ENCODE measurements around the gene MYEOV.

Gene MYEOV

GRCh38 chr11:69286374-69287371 is 7.3 kb upstream of the MYEOV start:
- DNase-seq (ENCODE audit: low read depth in 2 of 2, low spot score in 1 of 2) = no peak

- no peak for DNase-seq (ENCODE audit: low read depth in 2 of 2, low spot score in 1 of 2)
These were observed 5.7 kb upstream of the MYEOV start for GRCh38 chr11:69287968-69288882.

- no peak for DNase-seq (ENCODE audit: low read depth in 2 of 2, low spot score in 1 of 2)
These were observed 5.1 kb upstream of the MYEOV start for GRCh38 chr11:69288883-69289242.

GRCh38 chr11:69290806-69291205 is 3.1 kb upstream of the MYEOV start:
- no peak for DNase-seq (ENCODE audit: low read depth in 2 of 2, low spot score in 1 of 2)

GRCh38 chr11:69291459-69292110 is 2.4 kb upstream of the MYEOV start:
- DNase-seq (ENCODE audit: low read depth in 2 of 2, low spot score in 1 of 2) = no peak

- DNase-seq (ENCODE audit: low read depth in 2 of 2, low spot score in 1 of 2) = no peak
These were observed 1.7 kb upstream of the MYEOV start for GRCh38 chr11:69292221-69292648.

- DNase-seq (ENCODE audit: low read depth in 2 of 2, low spot score in 1 of 2) = no peak
These were observed 868 bp upstream of the MYEOV start for GRCh38 chr11:69293087-69293486.

- no peak for DNase-seq (ENCODE audit: low read depth in 2 of 2, low spot score in 1 of 2)
These were observed 670 bp downstream of the MYEOV start for GRCh38 chr11:69294571-69295078.

GRCh38 chr11:69295079-69295994 is 1.4 kb downstream of the MYEOV start:
- DNase-seq (ENCODE audit: low read depth in 2 of 2, low spot score in 1 of 2) = no peak

- DNase-seq (ENCODE audit: low read depth in 2 of 2, low spot score in 1 of 2) = no peak
These were observed 2.3 kb downstream of the MYEOV start for GRCh38 chr11:69295995-69296889.

- DNase-seq (ENCODE audit: low read depth in 2 of 2, low spot score in 1 of 2) = peak; percentile 56 to 80
These were observed 3.2 kb downstream of the MYEOV start for GRCh38 chr11:69296890-69297786.

- peak in 1 of 2 donors; percentile 36 for DNase-seq (ENCODE audit: low read depth in 2 of 2, low spot score in 1 of 2)
These were observed 3.9 kb downstream of the MYEOV start for GRCh38 chr11:69297787-69298266.

- no peak for DNase-seq (ENCODE audit: low read depth in 2 of 2, low spot score in 1 of 2)
These were observed 4.5 kb downstream of the MYEOV start for GRCh38 chr11:69298267-69299022.

GRCh38 chr11:69299023-69299461 is 5.1 kb downstream of the MYEOV start:
- no peak for DNase-seq (ENCODE audit: low read depth in 2 of 2, low spot score in 1 of 2)

GRCh38 chr11:69299572-69299971 is 5.6 kb downstream of the MYEOV start:
- DNase-seq (ENCODE audit: low read depth in 2 of 2, low spot score in 1 of 2) = no peak

- no peak for DNase-seq (ENCODE audit: low read depth in 2 of 2, low spot score in 1 of 2)
These were observed 6.4 kb downstream of the MYEOV start for GRCh38 chr11:69300120-69301060.
